ENCODE data around the gene OR5H6.
"Not testable (repeated sequence)": the region's sequence is repeated elsewhere in the genome, so short reads cannot be mapped to it uniquely, and the experiment has no call there.

- not testable (repeated sequence) for TF ChIP-seq CTCF, POLR2AphosphoS5 (IDR thresholded peaks at IDR 0.05)
These were observed 8.0 kb upstream of the OR5H6 start for GRCh38 chr3:98256026-98256425.

All from prostate gland (tissue), 2 donors.